ENCODE data around the gene AQP12A.

GRCh38 chr2:240745456-240745855, 53.8 kb downstream of the AQP12A start:
- TF ChIP-seq, protein P1, sequence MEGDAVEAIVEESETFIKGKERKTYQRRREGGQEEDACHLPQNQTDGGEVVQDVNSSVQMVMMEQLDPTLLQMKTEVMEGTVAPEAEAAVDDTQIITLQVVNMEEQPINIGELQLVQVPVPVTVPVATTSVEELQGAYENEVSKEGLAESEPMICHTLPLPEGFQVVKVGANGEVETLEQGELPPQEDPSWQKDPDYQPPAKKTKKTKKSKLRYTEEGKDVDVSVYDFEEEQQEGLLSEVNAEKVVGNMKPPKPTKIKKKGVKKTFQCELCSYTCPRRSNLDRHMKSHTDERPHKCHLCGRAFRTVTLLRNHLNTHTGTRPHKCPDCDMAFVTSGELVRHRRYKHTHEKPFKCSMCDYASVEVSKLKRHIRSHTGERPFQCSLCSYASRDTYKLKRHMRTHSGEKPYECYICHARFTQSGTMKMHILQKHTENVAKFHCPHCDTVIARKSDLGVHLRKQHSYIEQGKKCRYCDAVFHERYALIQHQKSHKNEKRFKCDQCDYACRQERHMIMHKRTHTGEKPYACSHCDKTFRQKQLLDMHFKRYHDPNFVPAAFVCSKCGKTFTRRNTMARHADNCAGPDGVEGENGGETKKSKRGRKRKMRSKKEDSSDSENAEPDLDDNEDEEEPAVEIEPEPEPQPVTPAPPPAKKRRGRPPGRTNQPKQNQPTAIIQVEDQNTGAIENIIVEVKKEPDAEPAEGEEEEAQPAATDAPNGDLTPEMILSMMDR (IDR thresholded peaks at IDR 0.05), result no peak
- TF ChIP-seq REST (IDR thresholded peaks at IDR 0.05; ENCODE audit: insufficient read depth in 1 of 2, low read depth in 2 of 2, low read length in 1 of 2), result no peak
- TF ChIP-seq POLR2AphosphoS5 (IDR thresholded peaks at IDR 0.05; ENCODE audit: low read depth, low read length), result no peak
